HG03135 (cell line): ENCODE data around the gene EFL1.
A peak's percentile ranks its signal among the peaks of the same experiment; 100 is the strongest.
"Not testable (repeated sequence)": the region's sequence is repeated elsewhere in the genome, so short reads cannot be mapped to it uniquely, and the experiment has no call there.

ENCODE experiments used
- ATAC-seq: cut with Tn5 transposase; IDR thresholded peaks from one replicate; pipeline ENCODE4 v1.9.1; 2021; ENCODE audit warnings: mild to moderate bottlenecking, moderate library complexity; ENCODE audit not compliant: unreplicated experiment

Gene EFL1

DNA sequence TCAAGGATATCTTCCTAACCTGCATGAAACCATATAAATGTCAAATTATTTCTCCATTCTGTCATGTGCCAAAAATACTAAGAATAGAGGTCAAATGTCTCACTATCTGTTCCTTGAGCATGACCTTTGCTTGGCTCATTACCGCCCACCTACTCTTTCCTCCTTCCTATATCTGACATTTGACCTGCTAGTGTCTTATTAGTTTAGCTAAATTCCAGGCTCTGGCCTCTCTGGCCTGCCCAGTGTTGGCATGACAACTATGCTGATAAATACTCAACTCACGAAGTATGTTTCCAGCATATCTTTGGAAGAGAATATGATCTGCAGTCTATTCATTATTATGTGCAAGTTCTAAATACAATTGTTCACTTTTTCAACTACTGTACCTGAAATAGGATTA lies 58.0 kb downstream of the EFL1 start:
- not testable (repeated sequence) for ATAC-seq

DNA sequence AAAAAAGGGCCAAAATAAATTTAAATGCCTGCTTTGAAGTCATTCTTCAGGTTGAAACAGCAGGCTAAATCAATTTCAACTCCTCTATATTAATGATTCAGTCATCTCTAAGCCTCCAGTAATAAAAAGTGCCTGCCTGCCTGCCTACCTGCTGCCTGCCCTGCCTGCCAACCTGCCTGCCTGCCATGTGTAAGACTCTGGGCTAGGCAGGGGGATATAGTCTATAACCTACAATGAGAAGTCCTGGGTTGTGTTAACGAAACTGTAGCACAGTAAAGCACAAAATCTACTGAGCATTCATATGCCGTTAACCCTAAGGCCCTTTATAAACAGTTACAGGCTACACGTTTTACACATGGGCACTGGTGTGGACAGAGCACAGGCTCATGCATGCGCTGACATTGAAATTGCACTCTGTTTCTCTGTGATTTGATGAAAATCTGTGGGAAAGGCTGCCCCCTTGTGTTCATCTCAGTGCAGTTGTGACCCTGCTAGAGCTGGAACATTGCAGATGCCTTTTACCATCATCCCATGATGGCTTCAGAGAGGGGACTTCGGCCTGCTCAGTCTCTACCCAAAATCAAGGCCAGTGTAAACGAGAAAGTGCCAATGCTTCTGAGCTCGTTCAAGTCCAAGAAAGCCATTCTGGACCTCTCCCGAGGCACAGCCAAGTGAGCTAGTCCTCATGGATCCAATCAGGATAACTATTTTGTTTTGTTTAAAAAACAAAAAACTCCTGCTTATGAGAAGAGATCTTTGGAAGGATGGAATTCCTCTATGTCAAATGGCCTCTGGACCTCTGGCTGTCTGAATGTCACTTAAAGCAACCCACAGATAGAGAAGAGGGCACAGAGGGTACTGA lies 64.6 kb downstream of the EFL1 start:
- ATAC-seq, result peak; percentile 84

DNA sequence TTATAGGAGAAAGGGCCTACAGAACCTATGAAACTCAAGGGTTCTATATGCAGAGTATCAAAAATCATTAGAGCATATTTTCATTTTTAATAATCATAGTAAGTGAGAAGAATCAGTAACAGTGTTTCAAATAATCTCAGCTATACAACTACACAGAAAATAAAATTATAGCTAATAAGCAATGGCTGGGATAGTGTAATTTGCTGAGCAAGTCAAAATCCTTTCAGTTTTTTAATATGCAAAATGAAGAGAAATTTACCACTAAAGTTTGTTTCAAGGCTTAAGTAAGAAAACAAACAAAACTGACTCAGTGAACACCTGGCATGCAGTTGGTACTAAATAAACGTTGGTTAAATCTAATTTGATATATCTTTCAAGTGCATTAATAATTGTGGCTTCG lies 66.2 kb downstream of the EFL1 start:
- ATAC-seq, result no peak

DNA sequence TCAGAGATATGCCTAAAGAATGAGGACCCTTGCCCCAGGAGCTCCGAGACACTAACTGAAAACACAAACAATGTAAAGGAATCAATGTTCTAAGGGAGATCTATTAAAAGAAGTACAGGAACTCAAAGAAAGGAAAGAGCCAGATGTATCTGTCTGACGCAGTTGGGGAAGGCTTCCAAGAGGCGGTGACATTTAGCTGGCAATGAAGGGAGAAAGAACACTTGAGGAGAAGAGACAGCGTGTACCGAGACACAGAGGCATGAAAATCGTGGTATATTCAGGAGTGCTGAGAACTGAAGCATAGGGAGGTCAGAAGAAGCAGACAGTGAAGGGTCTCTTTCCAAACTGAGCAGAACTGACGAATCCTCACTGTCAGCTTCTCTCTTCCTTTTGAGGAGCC lies 66.7 kb downstream of the EFL1 start:
- not testable (repeated sequence) for ATAC-seq

DNA sequence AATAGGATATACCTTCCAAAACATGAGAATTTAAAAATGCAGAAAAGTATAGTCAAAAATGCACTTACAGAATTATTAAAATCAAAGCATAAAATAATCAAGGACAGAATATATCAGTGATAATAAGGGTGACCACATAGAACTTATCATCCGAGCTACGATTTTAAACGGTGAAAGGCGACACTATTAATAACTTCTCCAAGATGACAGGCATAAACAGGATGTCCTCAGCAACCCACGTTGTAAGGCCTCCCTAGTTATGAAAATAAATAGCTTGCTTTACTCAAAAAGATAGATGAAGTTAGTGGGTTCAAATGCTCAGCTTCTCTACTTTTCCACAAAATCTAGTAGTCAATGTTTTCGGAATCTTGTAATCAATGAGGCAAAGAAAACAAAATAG lies 68.0 kb downstream of the EFL1 start:
- ATAC-seq, result not testable (repeated sequence)

DNA sequence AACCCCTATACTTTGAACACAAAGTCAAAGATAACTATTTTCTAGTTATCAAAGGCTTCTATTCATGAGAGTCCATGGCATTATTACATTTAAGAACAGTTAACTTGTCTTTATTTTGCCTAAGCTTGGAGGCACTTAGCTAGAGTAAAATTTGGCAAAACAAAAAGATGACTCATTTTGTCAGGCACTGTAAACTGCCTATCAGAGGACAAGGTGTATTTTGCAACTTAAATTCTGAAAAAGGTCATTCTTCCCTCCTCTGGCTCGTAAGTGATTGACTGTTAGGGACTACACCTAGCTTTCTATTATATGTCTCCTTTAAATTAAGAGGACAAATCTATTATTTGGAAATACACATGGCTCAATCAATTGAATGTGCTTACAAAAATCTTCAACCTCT lies 69.1 kb downstream of the EFL1 start:
- not testable (repeated sequence) for ATAC-seq

DNA sequence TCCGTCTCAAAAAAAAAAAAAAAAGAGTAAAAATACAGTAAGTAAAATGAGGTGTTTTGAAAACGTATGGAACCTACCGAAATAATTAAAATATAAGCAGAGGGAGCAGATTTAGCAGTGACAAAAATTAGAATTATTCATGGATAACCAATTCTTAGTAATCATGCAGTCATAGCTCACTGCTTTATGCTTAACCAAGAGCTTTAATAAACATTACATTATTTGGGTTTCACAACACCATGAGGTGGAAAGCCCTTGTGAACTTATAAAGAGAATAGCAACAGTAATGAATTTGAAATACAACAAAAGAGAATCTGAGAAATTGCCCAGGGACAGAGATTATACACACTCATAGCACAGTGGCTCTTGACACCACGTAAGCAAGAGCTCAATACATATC lies 70.1 kb downstream of the EFL1 start:
- not testable (repeated sequence) for ATAC-seq

DNA sequence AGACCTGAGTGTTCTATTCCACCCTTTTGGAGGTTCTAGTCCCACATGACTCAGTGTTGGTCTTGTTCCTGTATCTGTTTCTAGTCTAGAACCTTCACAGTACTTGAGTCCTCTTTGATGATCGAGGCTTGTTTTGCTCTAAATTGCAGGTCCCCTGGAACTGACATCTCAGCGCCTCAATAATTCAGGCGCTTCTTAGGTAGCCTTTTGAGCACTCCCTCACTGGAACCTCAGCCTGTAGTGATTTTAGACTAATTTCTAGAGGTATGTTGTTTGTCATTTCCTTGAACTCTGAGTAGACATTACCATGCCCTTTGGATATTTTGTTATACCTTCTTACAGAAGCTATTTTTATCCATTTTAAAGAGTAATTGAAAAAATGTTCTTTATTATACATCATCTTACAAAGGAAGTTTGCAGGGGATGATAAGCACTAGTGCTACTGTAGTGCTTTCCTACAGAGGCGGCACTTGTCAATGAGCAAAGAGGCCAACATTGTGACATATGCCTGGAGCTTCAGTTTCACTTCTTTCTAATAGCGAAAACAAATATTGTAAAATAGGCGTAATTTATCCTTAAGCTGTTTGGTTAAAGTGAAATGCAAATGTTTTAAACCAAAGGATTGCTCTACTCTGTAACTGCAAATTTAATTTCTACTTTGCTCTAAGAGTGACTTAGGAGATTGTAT lies 75.7 kb downstream of the EFL1 start:
- ATAC-seq, result no peak

DNA sequence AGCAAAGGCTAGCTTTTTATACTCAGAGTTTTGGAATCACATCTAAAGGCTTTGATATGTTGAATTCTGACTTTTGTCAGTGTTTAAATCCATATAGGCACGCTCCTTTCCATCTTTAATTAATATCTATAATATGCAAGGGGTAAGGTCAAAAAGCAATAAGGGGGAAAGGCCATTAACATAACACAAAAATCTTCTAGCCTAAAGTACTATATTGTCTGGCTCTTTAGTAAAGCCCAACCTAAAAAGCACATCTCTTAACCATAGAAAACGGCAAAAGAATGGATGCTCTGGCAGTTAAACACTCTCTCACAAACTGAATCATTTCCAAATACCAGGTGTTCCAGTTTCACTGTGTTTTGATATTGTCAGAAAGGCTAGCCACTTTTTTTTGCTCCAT lies 76.4 kb downstream of the EFL1 start:
- no peak for ATAC-seq

DNA sequence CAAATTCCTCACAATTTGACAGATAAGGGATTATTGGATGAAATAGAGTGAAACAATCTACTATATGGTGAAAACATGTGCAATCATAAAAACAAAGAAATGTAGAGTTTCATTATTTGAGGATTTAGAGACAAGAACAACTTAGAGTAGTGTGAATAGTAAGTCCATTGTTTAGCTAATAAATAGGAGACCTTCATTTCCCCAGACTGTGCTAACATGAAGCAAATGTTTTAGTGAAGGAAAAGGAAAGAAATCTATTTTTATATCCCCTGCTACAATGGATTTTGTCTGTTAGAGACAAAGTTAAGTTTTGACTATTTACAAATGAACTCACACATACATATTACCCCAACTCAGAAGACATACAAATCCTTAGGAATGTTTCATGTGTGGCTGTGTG lies 77.8 kb downstream of the EFL1 start:
- no peak for ATAC-seq

DNA sequence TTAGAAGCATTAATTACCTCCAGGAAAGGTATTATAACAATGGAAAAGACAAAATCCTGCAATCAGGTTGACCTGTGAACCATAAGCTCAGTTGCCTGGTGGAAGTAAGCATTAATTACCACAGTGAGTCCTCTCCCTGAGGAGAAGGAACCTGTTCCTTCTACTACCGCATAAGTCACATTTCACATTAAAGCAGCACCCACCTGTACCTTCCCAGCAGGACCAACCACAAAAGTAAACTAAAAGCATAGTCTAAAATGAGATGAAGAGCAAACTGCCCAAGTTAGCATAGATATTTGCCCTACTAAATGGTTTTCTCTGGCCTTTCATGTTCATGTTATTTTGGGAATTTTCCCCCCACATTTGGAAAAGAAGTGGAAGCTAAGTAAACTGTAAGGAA lies 78.2 kb downstream of the EFL1 start:
- ATAC-seq, result no peak

DNA sequence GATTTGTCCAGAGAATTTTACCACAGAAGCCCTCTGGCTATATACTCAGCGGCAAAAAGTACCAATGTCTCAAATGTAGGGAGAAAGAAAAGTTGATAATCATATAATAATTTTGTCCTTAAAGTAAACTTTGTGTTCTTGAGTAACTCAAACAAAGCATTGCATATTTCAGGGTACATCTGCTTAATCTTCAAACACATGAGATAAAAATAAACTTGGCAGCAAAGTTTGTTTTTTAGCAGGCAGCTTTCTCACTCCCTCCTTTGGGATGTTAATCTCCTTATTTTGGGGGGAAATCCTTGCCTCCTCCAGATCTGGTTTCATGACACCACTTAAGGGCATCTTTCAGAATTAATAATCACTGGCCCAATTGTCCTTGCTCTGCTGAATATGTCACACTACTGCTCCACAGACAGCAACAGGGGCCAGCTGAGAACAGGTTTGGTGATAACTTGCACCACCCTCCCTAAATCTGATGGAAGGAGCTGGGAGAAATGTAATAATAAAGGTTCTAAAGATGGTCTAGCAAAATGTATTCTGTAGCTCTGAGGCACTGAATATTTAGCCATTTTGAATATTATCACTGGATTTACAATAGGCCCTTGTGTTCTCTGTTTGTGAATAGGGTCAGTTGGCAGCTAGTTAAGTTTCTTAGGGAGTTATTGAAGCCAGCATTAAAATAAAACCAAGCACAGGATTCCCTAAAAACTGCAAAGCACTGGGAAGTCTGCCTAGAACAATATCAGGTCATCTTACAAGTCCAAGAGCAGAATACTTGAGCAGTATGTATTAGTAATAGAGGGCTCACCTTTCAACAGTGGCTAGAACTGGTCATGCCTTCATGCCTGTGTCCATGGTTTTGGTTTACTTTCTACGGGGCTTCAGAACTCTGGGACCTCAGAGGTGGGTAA lies 79.2 kb downstream of the EFL1 start:
- no peak for ATAC-seq

DNA sequence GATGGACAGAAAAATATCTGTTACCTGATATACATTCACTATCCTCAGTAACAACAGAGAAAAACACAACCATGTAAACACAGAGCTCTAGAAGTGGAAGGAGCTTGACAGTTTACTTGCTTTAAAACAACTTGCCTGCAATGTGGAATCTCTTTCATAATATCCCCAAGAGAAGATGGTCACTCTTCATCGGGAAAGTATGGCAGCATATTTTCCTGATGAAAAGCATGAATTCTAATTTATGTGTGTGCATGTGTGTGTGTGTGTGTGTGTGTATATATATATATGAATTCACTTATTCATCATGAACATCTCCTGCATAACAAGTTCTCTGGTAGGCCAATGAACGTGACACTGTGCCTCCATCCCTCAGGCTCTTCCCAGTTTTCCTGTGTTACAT lies 81.2 kb downstream of the EFL1 start:
- ATAC-seq, result no peak

DNA sequence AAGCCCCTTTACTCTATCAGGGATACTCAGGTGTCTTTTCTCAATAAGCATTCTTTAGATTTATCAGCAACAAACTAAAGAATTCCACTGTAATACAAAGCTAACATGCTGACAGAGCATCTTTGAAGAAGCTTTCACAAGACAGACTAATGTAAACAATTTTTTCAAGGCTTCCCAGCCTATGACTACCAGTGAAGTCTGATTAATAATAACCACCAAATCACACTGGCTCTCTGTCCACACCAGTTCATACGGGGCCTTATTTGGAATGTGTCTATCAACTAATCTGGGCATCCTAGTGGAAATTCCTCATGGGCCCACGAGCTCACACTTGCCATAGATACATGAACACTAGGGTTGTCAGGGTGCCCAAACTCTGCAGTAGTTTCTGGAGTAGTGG lies 84.5 kb downstream of the EFL1 start:
- no peak for ATAC-seq

DNA sequence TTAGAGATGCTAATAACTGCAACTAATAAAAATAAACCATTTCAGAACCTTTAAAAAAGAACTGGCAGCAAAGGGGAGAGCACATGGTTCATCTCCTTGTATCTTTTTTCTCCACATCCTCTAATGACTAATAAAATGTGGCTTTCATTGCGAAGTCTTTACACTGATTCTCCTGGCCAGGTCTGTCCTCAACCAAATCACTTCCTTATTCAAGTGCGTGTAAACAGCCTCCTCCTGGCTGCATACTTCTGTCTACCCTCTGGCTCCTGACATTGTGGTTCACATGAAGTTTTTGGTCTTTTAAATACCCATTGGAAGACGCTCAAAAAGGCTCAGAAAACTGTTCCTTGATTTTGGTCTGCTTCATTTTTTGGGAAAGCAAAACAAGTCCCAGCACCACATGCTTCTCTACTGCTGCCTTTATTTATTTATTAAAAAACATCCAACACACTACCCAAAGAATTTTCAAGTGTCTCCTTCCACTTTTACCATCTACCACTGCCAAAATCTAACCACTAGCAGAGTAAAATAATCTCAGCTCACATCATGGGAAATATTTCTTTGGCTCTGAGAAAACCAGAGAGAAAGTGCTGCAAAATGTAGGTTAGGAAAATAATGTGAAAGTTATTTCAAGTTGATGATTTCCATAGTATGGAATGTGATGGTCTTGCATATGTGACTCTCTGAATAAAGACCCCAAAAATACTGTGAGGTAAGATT lies 85.1 kb downstream of the EFL1 start:
- no peak for ATAC-seq

DNA sequence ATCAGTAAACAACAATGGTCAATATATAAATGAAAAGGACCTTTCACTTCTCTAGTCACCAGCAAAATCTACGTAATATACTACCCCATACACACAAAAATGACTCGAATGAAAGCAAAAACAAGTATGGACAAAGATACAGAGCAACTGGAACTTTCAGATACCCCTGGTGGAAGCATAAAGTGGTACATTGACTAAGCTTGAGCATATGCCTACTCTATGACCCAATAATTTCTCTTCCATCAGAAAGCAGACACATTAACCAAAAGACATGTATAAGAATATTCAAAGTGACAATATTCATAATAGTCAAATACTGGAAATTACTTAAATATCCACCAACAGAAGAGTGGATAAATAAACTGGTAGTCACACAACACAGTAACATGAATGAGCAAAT lies 86.0 kb downstream of the EFL1 start:
- ATAC-seq, result no peak

DNA sequence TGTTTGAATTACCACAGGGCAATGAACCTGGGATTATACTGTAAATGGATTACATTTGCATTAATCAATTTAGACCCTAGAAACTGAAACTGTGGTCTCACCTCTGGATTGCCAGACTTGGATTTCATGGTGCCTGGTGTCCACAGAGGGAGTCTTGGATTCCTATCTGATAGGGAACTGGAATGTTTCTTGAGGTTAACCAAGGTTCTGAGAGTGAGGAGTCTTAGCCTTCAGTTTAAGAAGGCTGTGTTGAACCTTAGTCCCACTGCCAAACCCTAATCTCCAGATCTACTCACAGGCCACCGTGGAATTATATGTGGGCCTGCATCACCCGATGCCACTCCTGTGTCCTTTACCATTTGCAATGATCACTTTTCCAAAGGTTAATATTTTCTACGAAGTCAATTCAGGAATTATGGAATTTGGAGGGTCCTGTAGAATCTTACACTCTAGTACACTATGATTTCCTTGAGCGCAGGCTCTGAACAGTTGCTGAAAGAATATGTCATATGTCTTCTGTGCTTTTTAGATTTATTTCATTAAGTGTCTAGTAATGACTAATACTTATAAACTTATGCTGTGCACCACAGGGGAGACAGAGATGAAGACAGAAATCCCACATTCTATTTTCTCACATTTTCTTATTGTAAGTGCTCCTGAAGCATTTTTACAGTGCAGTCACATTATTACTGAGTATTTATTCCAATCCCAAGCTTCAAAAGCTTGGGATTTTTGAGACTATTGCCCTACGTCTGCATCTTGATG lies 87.9 kb downstream of the EFL1 start:
- no peak for ATAC-seq

DNA sequence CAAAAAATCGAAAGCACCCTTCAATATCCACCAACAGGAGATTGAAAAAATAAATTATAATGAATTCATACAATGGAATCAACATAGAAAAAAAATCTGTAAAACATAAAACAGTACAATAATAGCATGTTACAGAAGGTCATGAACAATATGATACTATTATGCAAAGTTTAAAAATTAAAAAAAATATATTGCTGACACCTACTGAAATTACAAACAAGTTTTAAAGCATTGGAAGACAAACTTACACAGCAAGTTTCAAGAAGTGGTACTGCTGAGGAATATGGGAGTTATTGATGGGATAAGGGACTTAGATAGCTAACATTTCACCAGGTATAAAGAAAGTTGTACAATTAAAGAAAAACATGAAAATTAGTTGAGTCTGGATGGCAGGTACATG lies 89.4 kb downstream of the EFL1 start:
- ATAC-seq, result no peak

DNA sequence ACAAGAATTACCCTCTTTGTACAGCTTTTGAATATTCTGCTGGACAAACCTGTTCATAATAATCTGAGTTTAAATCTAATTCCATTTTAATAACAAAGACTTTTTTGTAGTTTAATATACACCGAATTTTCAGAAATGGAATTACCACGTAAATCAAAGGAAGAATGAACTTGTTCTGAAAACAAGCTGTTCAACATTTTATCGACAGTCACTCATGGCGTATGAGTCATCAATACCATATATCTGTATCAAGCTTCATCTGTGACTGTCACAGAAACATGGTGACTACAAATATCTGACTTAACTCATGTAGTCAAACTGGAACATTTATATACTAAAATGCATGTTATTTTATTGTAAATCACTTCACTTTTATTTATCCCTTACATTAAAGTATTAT lies 90.0 kb downstream of the EFL1 start:
- ATAC-seq, result no peak

DNA sequence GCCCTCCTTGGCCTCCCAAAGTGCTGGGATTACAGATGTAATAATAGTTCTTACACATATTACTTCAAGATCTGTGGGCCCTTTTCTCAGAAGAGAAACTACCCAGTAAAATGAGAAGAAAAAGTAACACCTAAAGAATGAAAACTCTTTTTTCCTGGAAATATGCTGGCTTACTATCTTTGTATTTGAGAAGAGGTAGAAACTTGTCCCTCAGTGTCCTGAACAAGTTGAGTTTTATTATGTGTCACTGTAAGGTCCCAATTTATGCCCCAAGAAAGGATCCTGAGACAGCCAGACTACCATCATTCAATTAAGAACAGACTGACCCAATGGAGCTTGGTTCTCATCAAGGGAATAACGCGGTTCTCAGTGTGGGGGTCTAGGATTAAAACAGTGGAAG lies 93.8 kb downstream of the EFL1 start:
- ATAC-seq, result no peak
